Activated T-cell treated with anti-CD3 and anti-CD28 coated beads for 24 hours (primary cell): ENCODE measurements around the gene CHCHD10.
A peak's percentile ranks its signal among the peaks of the same experiment; 100 is the strongest.

ENCODE experiments used
- DNase-seq: peaks from one replicate; pipeline ENCODE4 v3.0.0-alpha.2; 2020; ENCODE audit warnings: low read depth

CHCHD10 gene

GRCh38 chr22:23772649-23773473 lies 5.1 kb upstream of the CHCHD10 start, which contains the start of gene MMP11:
Gene MMP11 (plus strand): TSS chr22:23772849. CDS start chr22:23772871, 22 bp downstream.
- no peak for DNase-seq

DNA sequence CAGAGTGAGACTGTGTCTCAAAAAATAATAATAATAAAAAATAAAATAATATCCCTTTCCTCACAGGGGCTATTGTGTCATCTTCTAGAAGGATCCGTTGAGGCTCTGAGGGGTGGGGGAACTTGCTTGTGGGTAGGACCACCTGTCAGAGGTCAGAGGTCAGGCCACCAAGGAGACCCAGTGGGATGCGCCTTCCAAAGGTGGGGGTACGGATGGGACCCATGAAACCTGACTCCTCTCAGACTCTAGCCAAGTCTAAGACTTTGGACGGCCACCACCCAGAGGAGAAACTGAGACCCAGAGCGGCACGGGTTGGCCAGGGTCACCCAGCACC lies 4.5 kb upstream of the CHCHD10 start:
- no peak for DNase-seq

DNA sequence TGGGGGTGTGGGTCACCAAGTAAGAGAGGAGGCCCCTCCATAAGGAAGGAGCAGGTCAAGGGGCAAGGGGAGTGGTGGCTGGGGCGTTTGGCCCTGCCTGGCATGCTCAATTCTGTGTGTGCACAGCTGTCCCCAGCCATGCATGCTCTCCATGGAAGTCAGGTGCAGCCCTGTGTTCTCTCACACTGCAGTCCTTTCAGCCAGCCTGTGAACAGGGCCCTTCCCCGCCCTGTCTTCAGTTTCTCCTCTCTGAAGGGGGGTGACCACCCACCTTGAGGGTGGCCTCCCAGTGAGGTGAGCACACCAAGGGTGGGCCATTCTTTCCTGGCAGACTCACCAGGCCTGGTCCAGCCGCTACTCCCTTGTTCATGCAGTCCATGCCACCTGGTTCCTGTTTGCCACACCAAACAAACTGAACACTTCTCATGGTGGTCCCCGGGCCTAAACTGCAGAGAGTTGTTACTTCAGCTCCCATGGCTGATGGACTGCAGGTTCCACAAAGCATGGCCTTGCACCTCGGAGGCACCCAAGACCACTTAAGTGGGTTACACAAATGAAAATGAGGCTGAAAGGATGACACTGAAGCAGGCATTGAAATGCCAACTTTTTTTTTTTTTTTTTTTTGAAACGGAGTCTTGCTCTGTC lies 1.7 kb upstream of the CHCHD10 start:
- no peak for DNase-seq

GRCh38 chr22:23767303-23767672 lies 484 bp downstream of the CHCHD10 start:
- no peak for DNase-seq

- no peak for DNase-seq
These were observed 2.6 kb downstream of the CHCHD10 start for GRCh38 chr22:23764899-23765881.

DNA sequence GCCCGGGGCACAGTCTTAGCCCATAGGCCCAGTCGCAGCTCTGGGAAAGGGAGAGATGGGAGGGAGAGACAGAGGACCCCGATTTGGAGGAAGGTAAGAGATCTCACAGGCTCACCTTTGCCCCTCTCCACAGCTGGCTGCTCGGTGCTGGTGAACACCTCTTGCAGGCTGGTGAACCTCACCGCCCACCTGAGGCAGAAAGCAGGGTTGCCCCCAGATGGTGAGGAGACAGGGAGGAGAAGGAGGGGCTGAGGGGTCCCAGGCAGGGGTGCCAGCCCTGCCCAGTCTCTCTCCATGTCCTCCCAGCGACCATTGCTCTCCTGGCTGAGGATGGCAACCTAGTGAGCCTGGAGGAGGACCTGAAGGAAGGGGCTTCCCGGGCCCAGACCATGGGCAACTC lies 3.8 kb downstream of the CHCHD10 start:
- DNase-seq: no peak

GRCh38 chr22:23763579-23763945 lies 4.2 kb downstream of the CHCHD10 start:
- DNase-seq: peak; percentile 57

DNA sequence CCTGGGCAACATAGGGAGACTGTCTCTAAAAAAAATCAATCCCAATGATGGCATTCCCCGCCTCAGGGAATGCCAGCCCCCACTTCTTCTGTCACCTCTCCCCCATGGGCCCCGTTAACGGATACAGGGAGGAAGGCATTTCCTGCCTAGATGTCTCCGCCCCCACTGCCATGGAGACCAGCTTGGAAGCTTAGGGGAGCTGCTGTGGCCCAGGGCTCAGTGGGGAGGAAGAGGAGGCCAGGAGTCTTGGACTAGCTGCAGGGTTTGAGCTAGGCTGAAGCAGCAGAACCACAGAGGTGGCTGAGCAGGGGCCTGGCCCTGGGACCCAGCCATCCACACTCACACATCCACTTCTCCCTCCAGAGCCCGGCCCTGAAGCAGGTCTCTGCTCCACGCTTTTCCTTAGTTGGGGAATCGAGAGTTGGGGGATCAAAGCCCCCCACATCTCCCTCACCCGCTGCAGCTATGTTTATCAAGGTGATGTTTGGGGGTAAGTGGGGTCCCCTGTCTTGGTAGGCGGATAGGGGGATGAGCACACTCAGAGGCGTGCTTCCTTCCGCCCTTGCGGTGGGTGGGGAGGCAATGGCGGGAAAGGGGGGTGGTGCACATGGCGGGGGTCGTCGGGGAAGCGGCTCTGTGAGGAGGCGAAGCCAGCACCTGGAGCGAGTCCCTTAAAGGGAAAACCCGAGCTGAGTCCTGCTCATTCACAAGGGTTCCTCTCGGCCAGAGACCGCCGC lies 4.8 kb downstream of the CHCHD10 start, which contains the start of gene C22orf15:
Gene C22orf15, plus strand, starts transcription at position 149 of the 737 bp plus-strand sequence. Its CDS starts 317 bp downstream, at position 466.
- DNase-seq: no peak

- no peak for DNase-seq
These were observed 7.7 kb downstream of the CHCHD10 start for GRCh38 chr22:23760056-23760455.

- DNase-seq: no peak
These were observed 8.2 kb downstream of the CHCHD10 start for GRCh38 chr22:23759566-23759965.

DNA sequence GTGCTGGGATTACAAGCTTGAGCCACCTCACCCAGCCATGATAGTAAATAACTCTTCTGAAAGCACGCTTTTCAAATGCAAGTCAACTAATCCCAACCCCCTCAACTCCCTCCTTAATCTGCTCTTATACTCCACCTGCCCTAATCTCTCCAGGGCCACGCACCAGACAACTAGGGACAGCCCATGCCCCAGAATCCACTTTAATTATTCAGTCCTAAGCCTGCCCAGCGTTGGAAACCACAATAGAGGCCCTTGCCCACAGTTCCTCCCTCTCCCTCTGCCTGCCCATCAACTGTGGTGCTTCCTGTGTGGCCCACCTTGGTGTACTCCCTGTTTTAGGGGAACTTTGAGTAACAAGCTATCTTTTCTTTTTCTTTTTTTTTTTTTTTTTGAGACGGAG lies 10.9 kb downstream of the CHCHD10 start:
- no peak for DNase-seq

- no peak for DNase-seq
These were observed 12.1 kb downstream of the CHCHD10 start for GRCh38 chr22:23755711-23756110.

GRCh38 chr22:23754980-23755636 lies 12.7 kb downstream of the CHCHD10 start:
- DNase-seq: no peak

GRCh38 chr22:23754220-23754919 lies 13.4 kb downstream of the CHCHD10 start, which contains the start of gene VPREB3:
Gene VPREB3 (minus strand): TSS chr22:23754425. CDS start chr22:23754363, 62 bp downstream.
- no peak for DNase-seq

DNA sequence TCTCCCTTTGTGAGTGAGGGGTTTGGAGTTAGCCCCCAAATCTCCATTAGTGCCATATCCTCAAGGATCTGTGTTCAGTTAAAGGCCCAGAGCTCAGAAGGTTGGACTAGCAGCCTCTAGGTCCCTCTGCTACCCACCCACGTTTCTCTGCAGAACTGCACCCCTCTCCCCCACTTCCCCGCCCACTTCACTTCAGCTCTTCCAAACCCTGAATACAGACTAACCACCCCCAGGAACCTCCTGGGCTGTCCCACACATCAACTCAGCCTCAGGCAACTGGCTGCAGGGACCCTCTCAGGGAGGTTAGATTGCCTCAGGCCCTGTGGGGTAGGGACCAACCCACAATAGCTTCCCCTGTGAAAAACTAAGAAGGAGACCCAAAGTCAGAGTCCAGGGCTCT lies 14.4 kb downstream of the CHCHD10 start:
- no peak for DNase-seq

DNA sequence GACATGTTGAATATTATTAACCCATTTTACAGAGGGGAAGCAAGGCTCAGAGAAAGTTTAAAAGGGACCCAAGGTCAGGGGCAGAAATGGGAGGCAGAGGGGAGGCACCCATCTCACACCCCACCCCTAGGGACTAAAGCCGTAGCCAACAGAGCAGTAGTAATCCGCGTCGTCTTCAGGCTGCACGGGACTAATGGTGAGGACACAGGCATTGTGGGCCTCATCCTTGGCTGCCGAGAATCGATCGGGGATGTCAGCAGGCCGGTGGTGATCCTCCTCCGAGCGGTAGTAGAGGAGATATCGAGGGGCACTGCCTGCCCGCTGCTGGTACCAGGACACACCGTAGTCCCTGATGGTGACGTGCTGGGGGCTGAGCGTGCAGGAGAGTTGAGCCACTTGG lies 15.0 kb downstream of the CHCHD10 start:
- DNase-seq: no peak

DNA sequence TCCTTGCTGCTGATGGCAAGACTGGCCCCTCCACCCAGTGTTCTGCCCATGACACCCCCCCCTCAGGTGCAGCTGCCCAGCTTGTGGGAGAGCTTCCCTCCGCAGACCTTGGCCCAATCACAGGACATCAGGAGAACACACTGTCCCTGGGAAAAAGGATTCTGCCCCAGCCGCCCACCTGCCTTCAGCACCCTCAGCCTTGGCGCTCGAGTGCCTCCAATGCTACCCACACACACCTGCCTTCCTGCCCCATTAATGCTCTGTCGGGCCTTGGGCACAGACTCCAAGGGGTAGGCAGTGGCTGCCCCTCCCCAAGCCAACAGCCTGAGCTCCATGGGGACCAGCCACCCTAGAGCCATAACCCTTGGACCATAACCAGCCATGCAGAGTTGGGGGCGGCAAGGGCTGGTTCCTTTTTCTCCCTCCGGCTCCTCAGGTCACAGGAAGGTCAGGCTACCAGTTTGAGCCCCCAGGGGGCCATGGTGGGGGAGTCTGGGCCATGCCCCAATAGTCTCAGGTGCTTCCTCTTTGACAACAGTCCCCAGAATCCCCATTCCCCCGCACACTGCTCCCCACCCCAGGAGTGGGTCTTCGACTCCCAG lies 15.6 kb downstream of the CHCHD10 start:
- no peak for DNase-seq

DNA sequence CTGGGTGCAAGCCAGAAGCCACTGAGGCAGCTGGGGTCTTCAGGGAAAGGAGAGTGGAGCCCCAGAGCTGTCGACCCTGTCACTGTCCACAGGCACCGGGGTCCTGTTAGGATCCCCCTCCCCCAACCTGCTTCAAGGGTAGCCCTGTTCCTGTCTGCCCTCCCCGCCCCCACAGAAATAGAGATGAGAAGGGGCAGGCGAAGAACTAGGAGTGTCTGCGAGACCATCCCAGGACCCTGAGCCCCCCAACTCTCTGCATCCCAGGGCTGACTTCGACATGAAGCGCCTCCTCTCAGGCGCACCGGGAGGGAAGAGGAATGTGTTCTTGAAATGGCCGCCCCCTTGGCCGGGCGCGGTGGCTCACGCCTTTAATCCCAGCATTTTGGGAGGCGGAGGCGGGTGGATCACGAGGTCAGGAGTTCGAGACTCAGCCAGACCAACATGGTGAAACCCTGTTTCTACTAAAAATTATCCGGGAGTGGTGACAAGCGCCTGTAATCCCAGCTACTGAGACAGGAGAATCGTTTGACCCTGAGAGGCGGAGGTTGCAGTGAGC lies 16.3 kb downstream of the CHCHD10 start:
- no peak for DNase-seq

GRCh38 chr22:23750714-23751440 lies 16.9 kb downstream of the CHCHD10 start, which contains the start of gene ZNF70:
Gene ZNF70 (minus strand): TSS chr22:23751112. CDS start chr22:23745140, 5,972 bp downstream.
- peak; percentile 78 for DNase-seq
